ENCODE results near the gene PRR20D.
"Not testable (repeated sequence)": the region's sequence is repeated elsewhere in the genome, so short reads cannot be mapped to it uniquely, and the experiment has no call there.

The PRR20D gene

DNA sequence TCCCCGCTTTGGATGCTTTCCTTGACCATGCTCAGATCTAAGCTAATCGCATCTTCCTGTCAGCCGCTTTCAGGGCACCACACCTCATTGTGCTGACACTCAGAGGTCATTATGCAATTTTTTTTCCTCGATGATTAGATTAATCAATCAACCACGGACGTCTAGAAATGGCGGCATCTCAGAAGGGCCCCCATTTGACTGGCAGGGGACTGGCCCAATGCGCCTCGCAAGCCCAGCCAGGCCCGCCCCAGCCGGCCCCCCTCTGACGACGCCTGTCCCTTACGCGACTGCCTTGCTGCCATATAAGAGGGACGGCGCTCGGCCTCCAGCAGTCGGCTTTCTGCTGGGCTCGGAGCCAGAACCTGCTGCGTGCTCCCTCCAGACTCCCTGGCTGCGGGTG is at the start of gene PRR20D:
TSS of gene PRR20D (plus strand) at position 301 of the 400 bp plus-strand sequence. CDS start 387 bp downstream, outside the sequence.
- DNase-seq = not testable (repeated sequence)

DNA sequence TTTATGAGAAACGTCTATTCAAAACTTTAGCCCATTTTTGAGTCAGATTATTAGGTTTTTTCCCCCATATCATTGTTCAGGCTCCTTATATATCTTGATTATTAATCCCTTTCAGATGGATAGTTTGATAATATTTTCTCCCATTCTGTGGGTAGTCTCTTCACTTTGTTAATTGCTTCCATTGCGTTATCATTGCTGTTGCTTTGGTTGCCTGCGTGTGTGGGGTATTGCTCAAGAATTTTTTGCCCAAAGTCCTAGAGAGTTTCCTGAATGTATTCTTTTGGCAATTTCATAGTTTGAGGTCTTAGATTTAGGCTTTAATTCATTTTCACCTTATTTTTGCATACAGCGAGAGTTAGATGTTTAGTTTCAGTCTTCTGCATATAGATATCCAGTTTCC is 45.5 kb upstream of the PRR20D start:
- no peak for DNase-seq

DNA sequence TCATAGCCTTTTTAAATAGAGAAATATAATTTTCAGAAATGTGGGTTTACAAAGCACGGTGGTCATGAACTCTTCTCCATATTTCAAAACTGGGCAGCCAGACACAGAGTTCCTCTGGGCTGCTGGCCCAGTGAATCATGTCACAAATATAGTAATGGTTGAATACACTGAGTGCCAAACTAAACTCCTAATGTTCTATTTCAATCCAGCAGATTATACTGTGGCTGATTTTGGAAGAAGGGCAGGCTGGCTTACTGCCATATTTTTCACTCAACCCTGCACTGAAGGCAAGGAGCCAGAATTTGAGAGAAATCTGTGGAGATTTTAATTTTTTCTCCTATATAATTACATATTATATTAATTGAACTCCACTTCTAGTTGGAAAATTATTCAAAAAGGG is 36.8 kb upstream of the PRR20D start:
- DNase-seq = no peak

DNA sequence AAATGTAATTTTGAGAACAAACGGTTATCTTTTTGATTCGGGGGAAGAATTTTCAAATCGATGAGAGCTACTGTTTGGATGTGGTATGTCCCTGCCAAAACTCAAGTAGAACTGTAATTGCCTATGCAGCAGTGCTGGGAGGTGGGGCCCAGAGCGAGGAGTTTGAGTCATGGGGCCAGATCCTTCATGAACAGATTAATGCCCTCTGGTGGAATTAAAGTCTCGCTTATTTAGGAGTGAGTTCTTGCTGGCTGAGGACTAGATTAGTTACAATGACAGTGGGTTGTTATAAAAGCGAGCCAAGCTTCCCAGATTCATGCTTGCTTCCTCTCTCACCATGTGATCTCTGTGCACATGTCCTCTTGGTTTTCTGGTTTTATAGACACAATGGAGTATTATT is 31.5 kb upstream of the PRR20D start:
- no peak for DNase-seq

DNA sequence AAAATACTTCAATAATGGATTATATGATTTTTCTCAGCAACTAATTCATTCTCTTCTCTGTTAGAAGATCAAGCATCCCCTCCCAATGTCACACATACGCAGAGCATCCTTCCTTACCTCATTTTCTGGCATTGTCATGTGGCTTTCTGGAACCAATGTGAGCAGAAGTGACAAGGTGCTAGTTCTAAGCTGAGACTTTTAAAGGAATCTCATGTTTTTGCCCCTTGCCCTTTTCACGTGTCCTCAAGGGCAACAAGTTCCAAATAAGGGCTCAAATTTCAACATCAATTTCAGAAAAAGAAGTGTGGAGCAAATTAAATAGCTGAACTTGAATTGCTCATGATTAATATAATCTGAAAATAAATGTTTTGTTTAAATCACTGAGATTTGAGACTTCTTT is 24.3 kb upstream of the PRR20D start:
- DNase-seq = no peak

DNA sequence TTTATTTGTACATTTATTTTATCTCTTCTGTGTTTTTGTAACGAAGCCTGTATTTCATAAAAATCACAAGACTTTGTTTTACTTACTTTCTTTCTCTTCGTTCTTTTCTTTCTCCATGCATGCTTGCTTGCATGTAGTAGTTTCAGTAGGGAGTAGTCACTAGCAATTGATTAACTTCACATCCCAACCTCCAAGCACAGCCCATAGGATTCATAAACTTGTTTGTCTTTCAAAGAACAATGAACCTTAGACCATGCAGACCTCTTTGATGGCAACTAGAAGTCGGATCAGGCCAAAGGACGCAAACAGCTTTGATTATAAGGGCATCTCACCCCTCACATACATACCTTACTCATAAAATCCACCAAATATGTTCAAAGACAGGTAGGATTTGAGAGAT is 22.8 kb upstream of the PRR20D start:
- no peak for DNase-seq

DNA sequence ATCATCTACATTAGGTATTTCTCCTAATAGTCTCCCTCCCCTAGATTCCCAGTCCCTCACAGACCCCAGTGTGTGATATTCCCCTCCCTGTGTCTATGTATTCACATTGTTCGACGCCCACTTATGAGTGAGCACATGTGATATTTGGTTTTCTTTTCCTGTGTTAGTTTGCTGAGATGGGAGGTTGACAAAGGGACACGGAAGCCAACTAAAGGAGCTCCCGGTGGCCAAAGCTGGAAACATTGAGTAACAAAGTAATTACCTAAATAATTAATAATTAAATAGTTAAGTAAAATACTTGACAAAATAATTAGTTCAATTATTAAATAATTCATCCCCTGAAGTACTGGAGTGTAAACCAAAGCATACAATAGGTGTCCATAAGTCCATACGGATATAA is 21.4 kb upstream of the PRR20D start:
- DNase-seq = no peak

DNA sequence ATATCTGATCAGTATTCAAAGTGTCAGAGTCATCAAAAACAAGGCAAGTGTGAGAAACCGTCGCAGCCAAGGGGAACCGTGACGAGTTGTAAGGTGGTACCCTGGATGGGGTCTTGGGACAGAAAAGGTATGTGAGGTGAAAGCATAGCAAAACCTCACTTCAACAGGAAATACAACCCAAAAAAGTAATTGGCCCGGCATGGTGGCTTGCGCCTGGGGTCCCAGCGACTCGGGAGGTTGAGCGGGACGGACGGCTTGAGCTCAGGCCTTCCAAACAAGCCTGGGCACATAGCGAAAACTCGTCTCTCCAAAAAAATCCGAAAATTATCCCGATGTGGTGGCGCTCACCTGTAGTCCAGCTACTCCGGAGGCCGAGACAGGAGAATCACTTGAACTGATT is 20.7 kb upstream of the PRR20D start:
- DNase-seq = not testable (repeated sequence)

DNA sequence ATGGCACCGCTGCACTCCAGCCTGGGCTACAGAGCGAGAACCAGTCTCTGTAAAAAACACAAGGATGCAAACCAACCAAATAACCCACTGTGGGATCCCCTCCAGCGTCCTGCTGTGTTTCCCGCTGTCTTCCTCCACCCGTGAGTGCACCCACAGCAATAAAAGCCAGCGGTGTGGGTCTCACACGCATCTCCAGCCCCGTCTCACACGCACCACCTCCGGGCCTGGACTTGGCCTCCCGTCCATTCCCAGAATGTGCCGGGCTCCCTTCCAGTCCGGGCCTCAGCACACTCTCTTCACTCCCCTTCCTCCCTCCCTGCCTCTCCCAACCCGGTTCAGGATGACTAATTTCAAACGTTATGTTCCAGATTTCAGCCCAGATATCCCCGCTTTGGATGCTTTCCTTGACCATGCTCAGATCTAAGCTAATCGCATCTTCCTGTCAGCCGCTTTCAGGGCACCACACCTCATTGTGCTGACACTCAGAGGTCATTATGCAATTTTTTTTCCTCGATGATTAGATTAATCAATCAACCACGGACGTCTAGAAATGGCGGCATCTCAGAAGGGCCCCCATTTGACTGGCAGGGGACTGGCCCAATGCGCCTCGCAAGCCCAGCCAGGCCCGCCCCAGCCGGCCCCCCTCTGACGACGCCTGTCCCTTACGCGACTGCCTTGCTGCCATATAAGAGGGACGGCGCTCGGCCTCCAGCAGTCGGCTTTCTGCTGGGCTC is 20.0 kb upstream of the PRR20D start, which contains the start of gene PRR20A:
TSS of gene PRR20A (plus strand) at position 684 of the 734 bp plus-strand sequence. CDS start 387 bp downstream, outside the sequence.
- not testable (repeated sequence) for DNase-seq

DNA sequence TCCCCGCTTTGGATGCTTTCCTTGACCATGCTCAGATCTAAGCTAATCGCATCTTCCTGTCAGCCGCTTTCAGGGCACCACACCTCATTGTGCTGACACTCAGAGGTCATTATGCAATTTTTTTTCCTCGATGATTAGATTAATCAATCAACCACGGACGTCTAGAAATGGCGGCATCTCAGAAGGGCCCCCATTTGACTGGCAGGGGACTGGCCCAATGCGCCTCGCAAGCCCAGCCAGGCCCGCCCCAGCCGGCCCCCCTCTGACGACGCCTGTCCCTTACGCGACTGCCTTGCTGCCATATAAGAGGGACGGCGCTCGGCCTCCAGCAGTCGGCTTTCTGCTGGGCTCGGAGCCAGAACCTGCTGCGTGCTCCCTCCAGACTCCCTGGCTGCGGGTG is 13.2 kb upstream of the PRR20D start, which contains the start of gene PRR20B:
TSS of gene PRR20B (plus strand) at position 301 of the 400 bp plus-strand sequence. CDS start 387 bp downstream, outside the sequence.
- not testable (repeated sequence) for DNase-seq

DNA sequence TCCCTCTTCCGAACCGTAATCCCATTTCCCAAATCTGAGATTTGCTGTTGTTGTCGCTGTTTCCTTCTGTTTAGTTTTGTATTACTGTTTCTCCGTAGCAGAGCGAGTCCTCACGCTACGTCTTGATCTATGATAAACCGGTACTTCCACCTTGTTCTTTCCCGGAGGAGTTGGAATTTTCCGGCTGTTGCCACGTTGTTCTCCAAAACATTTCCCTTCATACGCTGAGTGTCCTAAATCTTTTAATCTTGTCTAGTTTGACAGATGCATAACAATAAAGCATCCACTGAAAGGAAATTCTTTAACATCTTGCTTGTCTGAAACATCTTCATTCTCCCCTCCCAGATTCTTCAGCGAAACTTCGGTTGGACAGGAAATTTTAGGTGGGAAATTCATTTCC is 12.3 kb upstream of the PRR20D start:
- not testable (repeated sequence) for DNase-seq

DNA sequence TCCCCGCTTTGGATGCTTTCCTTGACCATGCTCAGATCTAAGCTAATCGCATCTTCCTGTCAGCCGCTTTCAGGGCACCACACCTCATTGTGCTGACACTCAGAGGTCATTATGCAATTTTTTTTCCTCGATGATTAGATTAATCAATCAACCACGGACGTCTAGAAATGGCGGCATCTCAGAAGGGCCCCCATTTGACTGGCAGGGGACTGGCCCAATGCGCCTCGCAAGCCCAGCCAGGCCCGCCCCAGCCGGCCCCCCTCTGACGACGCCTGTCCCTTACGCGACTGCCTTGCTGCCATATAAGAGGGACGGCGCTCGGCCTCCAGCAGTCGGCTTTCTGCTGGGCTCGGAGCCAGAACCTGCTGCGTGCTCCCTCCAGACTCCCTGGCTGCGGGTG is 6.7 kb upstream of the PRR20D start, which contains the start of gene PRR20C:
TSS of gene PRR20C (plus strand) at position 301 of the 400 bp plus-strand sequence. CDS start 387 bp downstream, outside the sequence.
- not testable (repeated sequence) for DNase-seq

DNA sequence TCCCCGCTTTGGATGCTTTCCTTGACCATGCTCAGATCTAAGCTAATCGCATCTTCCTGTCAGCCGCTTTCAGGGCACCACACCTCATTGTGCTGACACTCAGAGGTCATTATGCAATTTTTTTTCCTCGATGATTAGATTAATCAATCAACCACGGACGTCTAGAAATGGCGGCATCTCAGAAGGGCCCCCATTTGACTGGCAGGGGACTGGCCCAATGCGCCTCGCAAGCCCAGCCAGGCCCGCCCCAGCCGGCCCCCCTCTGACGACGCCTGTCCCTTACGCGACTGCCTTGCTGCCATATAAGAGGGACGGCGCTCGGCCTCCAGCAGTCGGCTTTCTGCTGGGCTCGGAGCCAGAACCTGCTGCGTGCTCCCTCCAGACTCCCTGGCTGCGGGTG is 6.5 kb downstream of the PRR20D start, which contains the start of gene PRR20E:
TSS of gene PRR20E (plus strand) at position 301 of the 400 bp plus-strand sequence. CDS start 387 bp downstream, outside the sequence.
- not testable (repeated sequence) for DNase-seq

DNA sequence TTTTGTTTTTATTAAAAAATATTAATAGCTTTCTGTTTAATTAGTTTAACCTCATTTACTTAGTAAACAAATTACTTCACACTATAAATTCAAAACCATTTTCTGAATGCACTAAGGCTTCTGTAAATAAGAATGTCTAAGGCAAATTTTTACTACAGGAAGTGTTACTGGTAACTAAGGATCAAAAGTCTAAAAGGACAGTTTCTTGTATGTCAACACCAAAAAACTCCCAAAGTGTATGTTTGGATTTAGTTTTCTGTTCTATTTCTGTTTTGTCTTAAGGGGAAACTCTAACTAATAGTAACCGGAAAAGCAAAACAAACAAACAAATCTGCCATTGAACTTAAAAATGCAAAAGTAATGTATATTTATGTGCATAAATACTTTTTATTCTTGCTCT is 31.2 kb downstream of the PRR20D start:
- no peak for DNase-seq

DNA sequence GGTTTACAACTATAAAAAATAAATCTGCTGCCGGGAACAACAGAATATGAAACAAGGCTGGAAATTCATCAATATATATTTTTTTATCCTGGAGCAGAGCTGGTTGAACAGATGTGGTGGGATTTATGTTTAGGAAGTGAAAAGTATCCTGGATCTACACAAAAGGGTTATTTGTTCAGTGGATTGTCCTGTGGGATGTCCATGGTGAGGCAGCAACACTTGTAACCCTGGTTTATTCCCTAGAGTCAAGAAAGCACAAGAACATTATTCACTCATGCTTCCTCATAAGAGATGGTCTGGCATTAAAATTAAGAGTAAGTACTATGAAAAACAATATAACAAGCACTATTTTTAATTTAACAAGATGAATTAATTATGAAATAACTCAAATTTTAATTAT is 52.6 kb downstream of the PRR20D start:
- no peak for DNase-seq

All from activated T-cell treated with anti-CD3 and anti-CD28 coated beads for 4 hours (primary cell).